HCT116 (cell line): ENCODE data around the gene SCN2B.

Experiments
- CEBPB ChIP-seq: IDR thresholded peaks from 2 replicates; pipeline ENCODE4 v1.6.1; 2012; ENCODE audit warnings: low read depth
- POLR2A ChIP-seq: IDR thresholded peaks from 2 replicates; pipeline ENCODE4 v1.7.0; 2011; ENCODE audit warnings: borderline replicate concordance; ENCODE audit not compliant: insufficient read depth, insufficient read length; ENCODE audit errors: extremely low read depth
- YY1 ChIP-seq: IDR thresholded peaks from 2 replicates; pipeline ENCODE4 v1.6.1; 2011; ENCODE audit warnings: low read length, low read depth, moderate library complexity, mild to moderate bottlenecking; ENCODE audit not compliant: insufficient replicate concordance; ENCODE audit errors: extremely low read depth
- TF ChIP-seq, protein P1 (sequence below), 3 experiments: fragments of 200-600 bp in 1 of 3; sonication (generic) in 1 of 3; IDR thresholded peaks in 2 of 3; conservative IDR thresholded peaks in 1 of 3; 2 replicates each; pipeline ENCODE4 v1.5.1; 2012 to 2017; ENCODE audit warnings: low read depth in 2 of 3, low read length in 2 of 3, antibody characterized with exemption in 1 of 3, borderline replicate concordance in 1 of 3, control low read depth in 1 of 3, mild to moderate bottlenecking in 1 of 3, mixed read lengths in 1 of 3, mixed run types in 1 of 3, moderate library complexity in 1 of 3; ENCODE audit not compliant: insufficient read depth in 1 of 3
- TF ChIP-seq, protein P2 (sequence below): IDR thresholded peaks from 2 replicates; pipeline ENCODE4 v1.6.1; 2012

DNA sequence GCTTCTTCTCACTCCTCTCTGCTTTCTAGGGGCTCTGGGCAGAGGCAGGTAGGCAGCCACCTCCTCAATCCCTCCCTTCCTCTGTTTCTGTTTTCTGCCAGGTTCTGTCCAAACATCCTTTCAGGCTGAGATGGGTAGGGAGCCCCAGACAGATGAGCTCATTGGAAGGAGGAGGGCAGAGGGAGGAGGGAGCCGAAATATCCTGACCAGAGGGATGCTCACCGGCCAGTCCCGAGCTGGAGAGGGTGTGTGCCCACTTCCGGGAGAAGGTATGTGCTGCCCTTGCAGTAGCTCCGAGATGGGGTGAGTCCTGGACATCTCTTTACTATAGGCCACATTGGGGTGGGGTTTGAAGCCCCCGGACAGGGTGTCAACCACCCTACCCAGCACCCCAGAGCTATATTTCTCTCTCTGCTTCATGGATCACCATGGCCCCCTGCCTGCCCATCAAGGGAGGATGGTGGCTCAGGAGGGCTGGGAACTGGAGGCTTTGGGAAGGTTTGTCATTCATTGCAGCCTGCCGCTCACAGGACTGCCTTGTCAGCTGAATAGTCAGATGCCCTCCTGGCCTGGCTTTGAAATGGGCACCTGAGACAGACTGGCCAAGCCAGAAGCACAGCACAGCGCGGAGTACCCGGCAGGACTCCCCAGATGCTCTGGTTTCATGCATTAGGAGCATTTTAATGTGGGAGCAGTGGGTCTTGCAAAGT is 19.1 kb downstream of the SCN2B start:
- TF ChIP-seq, protein P1, sequence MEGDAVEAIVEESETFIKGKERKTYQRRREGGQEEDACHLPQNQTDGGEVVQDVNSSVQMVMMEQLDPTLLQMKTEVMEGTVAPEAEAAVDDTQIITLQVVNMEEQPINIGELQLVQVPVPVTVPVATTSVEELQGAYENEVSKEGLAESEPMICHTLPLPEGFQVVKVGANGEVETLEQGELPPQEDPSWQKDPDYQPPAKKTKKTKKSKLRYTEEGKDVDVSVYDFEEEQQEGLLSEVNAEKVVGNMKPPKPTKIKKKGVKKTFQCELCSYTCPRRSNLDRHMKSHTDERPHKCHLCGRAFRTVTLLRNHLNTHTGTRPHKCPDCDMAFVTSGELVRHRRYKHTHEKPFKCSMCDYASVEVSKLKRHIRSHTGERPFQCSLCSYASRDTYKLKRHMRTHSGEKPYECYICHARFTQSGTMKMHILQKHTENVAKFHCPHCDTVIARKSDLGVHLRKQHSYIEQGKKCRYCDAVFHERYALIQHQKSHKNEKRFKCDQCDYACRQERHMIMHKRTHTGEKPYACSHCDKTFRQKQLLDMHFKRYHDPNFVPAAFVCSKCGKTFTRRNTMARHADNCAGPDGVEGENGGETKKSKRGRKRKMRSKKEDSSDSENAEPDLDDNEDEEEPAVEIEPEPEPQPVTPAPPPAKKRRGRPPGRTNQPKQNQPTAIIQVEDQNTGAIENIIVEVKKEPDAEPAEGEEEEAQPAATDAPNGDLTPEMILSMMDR (IDR thresholded peaks at IDR 0.05 in 2 of 3, conservative IDR thresholded peaks at IDR 0.05 in 1 of 3; ENCODE audit: borderline replicate concordance in 1 of 3, insufficient read depth in 1 of 3, low read depth in 2 of 3, low read length in 2 of 3), result no peak
- TF ChIP-seq POLR2A (no peak), CEBPB (no peak), YY1 (no peak)
- TF ChIP-seq, protein P2, sequence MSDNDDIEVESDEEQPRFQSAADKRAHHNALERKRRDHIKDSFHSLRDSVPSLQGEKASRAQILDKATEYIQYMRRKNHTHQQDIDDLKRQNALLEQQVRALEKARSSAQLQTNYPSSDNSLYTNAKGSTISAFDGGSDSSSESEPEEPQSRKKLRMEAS, result no peak
